ENCODE results near the gene PRRG4. TPM values are rescaled to one million over a fixed set of nuclear protein-coding genes. Genes with fewer than 3 reads are reported as not detected.
A peak's percentile ranks its signal among the peaks of the same experiment; 100 is the strongest.
"Not testable (repeated sequence)": the region's sequence is repeated elsewhere in the genome, so short reads cannot be mapped to it uniquely, and the experiment has no call there.

Gene PRRG4
- polyA plus RNA-seq, 1 experiment, result not detected

- no peaks in the 10 kb centered on the region for H3K27me3 ChIP-seq (ENCODE audit: control insufficient read depth, insufficient read depth, low read length)
- ChIA-PET CTCF (interaction anchor here (0.9 kb wide), 1 partner anchor 14 kb away, joined by 3 read pairs; no protein-coding TSS in a partner anchor), POLR2A (no interaction called here)
- H3K4me3 ChIP-seq (ENCODE audit: low read depth, low read length), result no peak overlapping the region
- DNase-seq (ENCODE audit: low read depth), result no peak
- H3K36me3 ChIP-seq (ENCODE audit: control insufficient read depth, insufficient read depth, low read length), result no peaks in the 10 kb centered on the region
- TF ChIP-seq CTCF (IDR thresholded peaks at IDR 0.05; ENCODE audit: insufficient read depth, low read depth, low read length), result no peak
Observed at GRCh38 chr11:32861850-32862577, 32.3 kb downstream of the PRRG4 start.

GRCh38 chr11:32864555-32864954 lies 34.8 kb downstream of the PRRG4 start:
- no peak for DNase-seq (ENCODE audit: low read depth)
- Histone ChIP-seq H3K4me3 (ENCODE audit: low read depth, low read length) (no peak overlapping the region), H3K36me3 (ENCODE audit: control insufficient read depth, insufficient read depth, low read length) (no peaks in the 10 kb centered on the region), H3K27me3 (ENCODE audit: control insufficient read depth, insufficient read depth, low read length) (no peaks in the 10 kb centered on the region)
- TF ChIP-seq CTCF (IDR thresholded peaks at IDR 0.05; ENCODE audit: insufficient read depth, low read depth, low read length), result no peak
- ChIA-PET CTCF (no interaction called here), POLR2A (no interaction called here)

GRCh38 chr11:32868752-32869151 lies 39.0 kb downstream of the PRRG4 start:
- DNase-seq (ENCODE audit: low read depth); POLR2A ChIA-PET; CTCF ChIA-PET; H3K27me3 ChIP-seq (ENCODE audit: control insufficient read depth, insufficient read depth, low read length); H3K36me3 ChIP-seq (ENCODE audit: control insufficient read depth, insufficient read depth, low read length); H3K4me3 ChIP-seq (ENCODE audit: low read depth, low read length): not testable (repeated sequence)

- POLR2A ChIA-PET, result no interaction called here
- DNase-seq (ENCODE audit: low read depth), result no peak
- CTCF ChIA-PET, result interaction anchor here (0.7 kb wide), 1 partner anchor 12 kb away, joined by 3 read pairs; no protein-coding TSS in a partner anchor
- Histone ChIP-seq H3K4me3 (ENCODE audit: low read depth, low read length) (no peak overlapping the region), H3K36me3 (ENCODE audit: control insufficient read depth, insufficient read depth, low read length) (no peaks in the 10 kb centered on the region), H3K27me3 (ENCODE audit: control insufficient read depth, insufficient read depth, low read length) (no peaks in the 10 kb centered on the region)
- TF ChIP-seq CTCF (IDR thresholded peaks at IDR 0.05; ENCODE audit: insufficient read depth, low read depth, low read length), result peak; percentile 22; the same call in 1 of the 2 replicates
Observed at GRCh38 chr11:32870676-32871075, 40.9 kb downstream of the PRRG4 start.

GRCh38 chr11:32874132-32874531 lies 44.4 kb downstream of the PRRG4 start:
- ChIA-PET POLR2A (no interaction called here), CTCF (interaction anchor here (1.3 kb wide), 1 partner anchor 11 kb away, joined by 4 read pairs; no protein-coding TSS in a partner anchor)
- H3K36me3 ChIP-seq (ENCODE audit: control insufficient read depth, insufficient read depth, low read length), result no peaks in the 10 kb centered on the region
- H3K27me3 ChIP-seq (ENCODE audit: control insufficient read depth, insufficient read depth, low read length), result peaks cover 2% of the 10 kb centered on the region; the same call in 1 of the 2 replicates
- DNase-seq (ENCODE audit: low read depth), result no peak
- no peak overlapping the region for H3K4me3 ChIP-seq (ENCODE audit: low read depth, low read length)
- TF ChIP-seq CTCF (IDR thresholded peaks at IDR 0.05; ENCODE audit: insufficient read depth, low read depth, low read length), result no peak

- ChIA-PET CTCF (no interaction called here), POLR2A (no interaction called here)
Observed at GRCh38 chr11:32881286-32881685, 51.6 kb downstream of the PRRG4 start.

More at GRCh38 chr11:32881286-32881685, 51.6 kb downstream of the PRRG4 start:
- H3K27me3 ChIP-seq (ENCODE audit: control insufficient read depth, insufficient read depth, low read length), result peaks cover 2% of the 10 kb centered on the region; the same call in 1 of the 2 replicates
- no peak for TF ChIP-seq CTCF (IDR thresholded peaks at IDR 0.05; ENCODE audit: insufficient read depth, low read depth, low read length)
- no peaks in the 10 kb centered on the region for H3K36me3 ChIP-seq (ENCODE audit: control insufficient read depth, insufficient read depth, low read length)
- H3K4me3 ChIP-seq (ENCODE audit: low read depth, low read length), result no peak overlapping the region
- DNase-seq (ENCODE audit: low read depth), result no peak
